GM12801 (cell line): ENCODE measurements around the gene TLL2.

ENCODE experiments used
- CTCF ChIP-seq: IDR thresholded peaks from one replicate; pipeline ENCODE4 v1.5.1; 2011; ENCODE audit warnings: control low read depth; ENCODE audit not compliant: insufficient read length; ENCODE audit errors: extremely low read depth

The TLL2 gene

GRCh38 chr10:96360331-96360730 lies 153.4 kb downstream of the TLL2 start:
- TF ChIP-seq CTCF: no peak

DNA sequence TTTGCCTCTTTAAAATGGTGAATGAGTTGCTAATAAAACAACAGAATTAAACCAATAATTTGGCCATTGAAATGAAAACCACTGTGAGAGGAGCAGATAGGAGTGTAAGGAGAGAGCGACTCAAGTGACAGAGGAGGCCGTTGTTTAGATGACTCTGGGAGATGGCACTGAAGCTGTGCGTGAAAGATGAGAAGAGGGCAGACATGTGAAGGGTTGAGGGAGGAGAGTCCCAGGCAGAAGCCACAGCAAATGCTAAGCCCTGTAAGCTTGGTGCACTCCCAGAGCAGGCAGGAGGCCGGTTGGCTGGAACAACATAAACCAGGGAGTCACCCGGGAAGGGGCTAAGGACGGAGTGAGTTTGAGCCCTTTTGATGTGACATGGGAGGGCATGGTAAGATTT lies 154.1 kb downstream of the TLL2 start:
- no peak for TF ChIP-seq CTCF

DNA sequence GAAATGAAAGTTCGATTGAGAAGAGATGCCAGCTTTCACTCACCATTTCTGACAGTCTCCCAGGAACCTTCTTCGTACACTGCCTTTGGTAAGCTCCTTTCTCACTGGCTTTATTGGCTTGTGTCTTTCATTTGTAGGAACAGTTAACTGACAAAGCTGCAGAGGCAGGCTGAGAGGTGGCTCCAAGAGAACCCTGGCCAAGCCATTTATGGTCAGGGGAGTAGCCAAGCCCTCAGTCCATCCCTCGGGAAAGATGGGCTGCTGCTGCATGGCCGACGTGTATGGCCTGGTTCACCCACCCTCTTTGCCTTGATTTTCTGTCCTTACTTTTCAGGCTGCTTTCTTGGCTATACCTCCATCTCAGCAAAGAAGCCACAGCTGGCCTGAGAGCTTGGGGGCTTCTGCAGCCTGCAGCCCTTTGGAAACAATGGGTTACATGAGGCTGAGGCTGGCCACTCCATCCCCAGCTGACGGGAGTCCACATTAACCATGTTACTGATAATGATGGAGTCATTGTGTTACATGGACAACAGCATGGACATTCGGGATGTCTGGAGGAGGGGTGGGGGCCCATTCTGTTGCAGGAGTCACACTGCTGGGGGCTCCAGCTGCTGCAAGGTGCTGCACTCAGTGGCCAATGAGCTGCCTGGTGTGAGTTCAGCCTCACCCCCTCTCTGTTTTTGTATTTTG lies 154.7 kb downstream of the TLL2 start, which contains the start of gene OPALIN:
Gene OPALIN, minus strand, starts transcription at position 152 of the 690 bp plus-strand sequence. Its CDS starts 106 bp downstream, at position 46.
- no peak for TF ChIP-seq CTCF

- TF ChIP-seq CTCF: no peak
These were observed 156.6 kb downstream of the TLL2 start for GRCh38 chr10:96357038-96357620.

DNA sequence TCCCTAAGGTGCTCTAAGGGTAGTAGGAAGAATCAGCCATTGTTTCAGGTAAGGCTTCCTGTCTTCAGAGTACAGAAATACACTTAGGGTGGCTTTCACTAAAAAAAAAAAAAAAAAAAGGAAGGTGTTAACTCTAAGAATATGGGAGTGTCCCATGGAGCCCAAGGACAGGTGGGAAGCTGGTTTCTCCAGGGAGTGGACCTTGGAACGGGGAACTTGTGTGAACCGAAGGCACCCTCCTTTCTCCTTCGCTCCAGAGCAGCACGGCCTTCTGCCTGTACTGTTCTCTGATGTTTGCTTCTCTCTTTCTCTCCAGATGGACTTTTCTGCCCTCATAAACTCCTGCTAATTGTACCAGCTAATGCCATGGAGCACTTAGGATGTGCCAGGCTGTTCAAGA lies 161.1 kb downstream of the TLL2 start:
- TF ChIP-seq CTCF: no peak

GRCh38 chr10:96352027-96352426 lies 161.7 kb downstream of the TLL2 start:
- TF ChIP-seq CTCF: no peak

- no peak for TF ChIP-seq CTCF
These were observed 167.4 kb downstream of the TLL2 start for GRCh38 chr10:96346295-96346694.
